Activated naive CD8-positive, alpha-beta T cell treated with anti-CD3 and anti-CD28 coated beads, Interleukin-2, amount 10 ng/mL, durations not matched to agents 7 days and 5 days (primary cell): ENCODE results near the gene BSG. TPM values are rescaled to one million over a fixed set of nuclear protein-coding genes. Genes with fewer than 3 reads are reported as not detected.
"Not testable (repeated sequence)": the region's sequence is repeated elsewhere in the genome, so short reads cannot be mapped to it uniquely, and the experiment has no call there.

Source experiments
- ATAC-seq: fragments of 150-1000 bp; cut with Tn5 transposase; one replicate; pipeline ENCODE4 v1.10.0; 2021; ENCODE audit warnings: low read depth, moderate library complexity
- POLR2A ChIA-PET: fragments of 350-600 bp; sonication (Branson Sonifier 250); formaldehyde crosslinking; loops from one replicate; lab custom pipeline; 2021; ENCODE audit warnings: antibody characterized with exemption; lab: Charles Lee
- DNase-seq: peaks from one replicate; pipeline ENCODE4 v3.0.0; 2021
- H3K27ac Mint-ChIP-seq: one replicate; pipeline ENCODE4 v1.8.0; 2022; ENCODE audit warnings: mild to moderate bottlenecking, mixed read lengths
- H3K27me3 Mint-ChIP-seq: one replicate; pipeline ENCODE4 v1.8.0; 2022; ENCODE audit warnings: mild to moderate bottlenecking, moderate library complexity, mixed read lengths
- H3K36me3 Mint-ChIP-seq: one replicate; pipeline ENCODE4 v1.8.0; 2021; ENCODE audit warnings: mild to moderate bottlenecking, mixed read lengths
- H3K4me1 Mint-ChIP-seq: one replicate; pipeline ENCODE4 v1.8.0; 2021; ENCODE audit warnings: mixed read lengths
- H3K4me3 Mint-ChIP-seq: one replicate; pipeline ENCODE4 v1.8.0; 2022; ENCODE audit warnings: mild to moderate bottlenecking, moderate library complexity, mixed read lengths
- H3K9me3 Mint-ChIP-seq: one replicate; pipeline ENCODE4 v1.8.0; 2021; ENCODE audit warnings: mixed read lengths
- total RNA-seq, 2 experiments: library from RNA; stranded (reverse); gene quantifications; one replicate each; pipeline ENCODE4 v1.2.3, GENCODE V29; 2021

BSG gene
- total RNA-seq, 2 experiments from 2014 or later = 183 to 196 TPM

GRCh38 chr19:623175-623916 lies 51.0 kb downstream of the BSG start:
- ATAC-seq (no peak), DNase-seq (no peak)
- POLR2A ChIA-PET = no interaction called here
- H3K36me3 Mint-ChIP-seq = peaks cover 8% of the 10 kb centered on the region
- H3K4me1 Mint-ChIP-seq = peaks cover 3% of the 10 kb centered on the region
- no peak overlapping the region for H3K27ac Mint-ChIP-seq
- no peaks in the 10 kb centered on the region for H3K9me3 Mint-ChIP-seq
- H3K27me3 Mint-ChIP-seq = no peaks in the 10 kb centered on the region
- H3K4me3 Mint-ChIP-seq = no peak overlapping the region

- H3K9me3 Mint-ChIP-seq = no peaks in the 10 kb centered on the region
- H3K27me3 Mint-ChIP-seq = no peaks in the 10 kb centered on the region
- ATAC-seq (no peak), DNase-seq (no peak)
- H3K36me3 Mint-ChIP-seq = peaks cover 8% of the 10 kb centered on the region
- no peak overlapping the region for H3K27ac Mint-ChIP-seq
- peaks cover 4% of the 10 kb centered on the region for H3K4me1 Mint-ChIP-seq
- no peak overlapping the region for H3K4me3 Mint-ChIP-seq
- POLR2A ChIA-PET = no interaction called here
Observed at GRCh38 chr19:623974-624373, 51.6 kb downstream of the BSG start.

- no peak overlapping the region for H3K4me3 Mint-ChIP-seq
- no peak for ATAC-seq
- H3K4me1 Mint-ChIP-seq = peaks cover 6% of the 10 kb centered on the region
- H3K27ac Mint-ChIP-seq = no peak overlapping the region
- POLR2A ChIA-PET = no interaction called here
- H3K27me3 Mint-ChIP-seq = no peaks in the 10 kb centered on the region
- H3K36me3 Mint-ChIP-seq = peaks cover 9% of the 10 kb centered on the region
- H3K9me3 Mint-ChIP-seq = no peaks in the 10 kb centered on the region
- DNase-seq = no peak
Observed at GRCh38 chr19:624433-625109, 52.2 kb downstream of the BSG start.

- Mint-ChIP-seq H3K9me3 (no peaks in the 10 kb centered on the region), H3K36me3 (peaks cover 9% of the 10 kb centered on the region), H3K4me1 (peaks cover 6% of the 10 kb centered on the region), H3K27me3 (no peaks in the 10 kb centered on the region), H3K4me3 (no peak overlapping the region), H3K27ac (no peak overlapping the region)
- POLR2A ChIA-PET = no interaction called here
- no peak for DNase-seq
- ATAC-seq = no peak
Observed at GRCh38 chr19:625257-625656, 52.9 kb downstream of the BSG start.

GRCh38 chr19:626566-626965 lies 54.2 kb downstream of the BSG start:
- not testable (repeated sequence) for H3K4me1 Mint-ChIP-seq, DNase-seq
- POLR2A ChIA-PET = interaction anchor here (0.6 kb wide), 2 partner anchors 39 to 1729 kb away, joined by 3 to 4 read pairs; no protein-coding TSS in a partner anchor

GRCh38 chr19:628168-628567 lies 55.8 kb downstream of the BSG start:
- POLR2A ChIA-PET = no interaction called here
- H3K27ac Mint-ChIP-seq = no peak overlapping the region
- H3K9me3 Mint-ChIP-seq = no peaks in the 10 kb centered on the region
- no peaks in the 10 kb centered on the region for H3K27me3 Mint-ChIP-seq
- no peak for ATAC-seq
- H3K36me3 Mint-ChIP-seq = peaks cover 9% of the 10 kb centered on the region
- no peak for DNase-seq
- H3K4me1 Mint-ChIP-seq = peaks cover 6% of the 10 kb centered on the region
- no peak overlapping the region for H3K4me3 Mint-ChIP-seq

More at GRCh38 chr19:626566-626965, 54.2 kb downstream of the BSG start:
- not testable (repeated sequence) for H3K27me3 Mint-ChIP-seq, H3K4me3 Mint-ChIP-seq, H3K9me3 Mint-ChIP-seq, H3K36me3 Mint-ChIP-seq, H3K27ac Mint-ChIP-seq, ATAC-seq

- H3K27ac Mint-ChIP-seq, H3K27me3 Mint-ChIP-seq, H3K9me3 Mint-ChIP-seq, H3K4me3 Mint-ChIP-seq, H3K36me3 Mint-ChIP-seq, POLR2A ChIA-PET, ATAC-seq, DNase-seq: not testable (repeated sequence)
- peaks cover 11% of the 10 kb centered on the region for H3K4me1 Mint-ChIP-seq
Observed at GRCh38 chr19:629515-629914, 57.1 kb downstream of the BSG start.

GRCh38 chr19:629961-630714 lies 57.7 kb downstream of the BSG start:
- no peaks in the 10 kb centered on the region for H3K27me3 Mint-ChIP-seq
- POLR2A ChIA-PET = no interaction called here
- H3K4me3 Mint-ChIP-seq = no peak overlapping the region
- H3K9me3 Mint-ChIP-seq = no peaks in the 10 kb centered on the region
- peaks cover 11% of the 10 kb centered on the region for H3K4me1 Mint-ChIP-seq
- no peak overlapping the region for H3K27ac Mint-ChIP-seq
- no peak for ATAC-seq
- H3K36me3 Mint-ChIP-seq = peaks cover 9% of the 10 kb centered on the region
- no peak for DNase-seq

- ATAC-seq = peak; percentile 24
- Mint-ChIP-seq H3K27ac (peak overlapping the region; percentile 94), H3K4me3 (peak overlapping the region; percentile 87), H3K27me3 (no peaks in the 10 kb centered on the region), H3K36me3 (peaks cover 6% of the 10 kb centered on the region), H3K4me1 (peaks cover 9% of the 10 kb centered on the region), H3K9me3 (no peaks in the 10 kb centered on the region)
- DNase-seq = no peak
- POLR2A ChIA-PET = interaction anchor here (0.8 to 1.4 kb wide), 4 partner anchors 27 to 100 kb away, joined by 3 to 4 read pairs (median 3); no protein-coding TSS in a partner anchor
Observed at GRCh38 chr19:632579-633067, 60.2 kb downstream of the BSG start.

Other genes starting within 250 kb of the BSG start
- gene MIER2, start 227.8 kb upstream of the BSG start, total RNA-seq = 10 to 100 TPM; 23.4 to 24.9 TPM
- gene C2CD4C, start 163.4 kb upstream of the BSG start, total RNA-seq = not detected
- under 1 TPM; 0.40 to 0.53 TPM for gene SHC2, start 111.6 kb upstream of the BSG start, total RNA-seq
- 1 to 10 TPM in 1 of 2 experiments, under 1 TPM in 1; 0.44 to 1.0 TPM for gene MADCAM1, start 76.1 kb upstream of the BSG start, total RNA-seq
- 10 to 100 TPM; 27.0 to 27.2 TPM for gene TPGS1, start 65.1 kb upstream of the BSG start, total RNA-seq
- gene CDC34, start 40.8 kb upstream of the BSG start, total RNA-seq = 10 to 100 TPM; 49.2 to 51.5 TPM
- gene GZMM, start 28.5 kb upstream of the BSG start, total RNA-seq = 10 to 100 TPM; 81.5 to 84.5 TPM
- gene HCN2, start 17.3 kb downstream of the BSG start, total RNA-seq = 1 to 10 TPM; 1.0 to 1.2 TPM
- 10 to 100 TPM; 63.2 to 65.1 TPM for gene POLRMT, start 60.9 kb downstream of the BSG start, total RNA-seq
- gene FGF22, start 67.3 kb downstream of the BSG start, total RNA-seq = 1 to 10 TPM in 1 of 2 experiments, under 1 TPM in 1; 0.72 to 1.1 TPM
- gene RNF126, start 90.6 kb downstream of the BSG start, total RNA-seq = 10 to 100 TPM; 79.0 to 84.8 TPM
- 1 to 10 TPM; 2.6 to 2.9 TPM for gene FSTL3, start 103.8 kb downstream of the BSG start, total RNA-seq
- gene PRSS57, start 122.9 kb downstream of the BSG start, total RNA-seq = not detected
- not detected for gene PALM, start 136.3 kb downstream of the BSG start, total RNA-seq
- not detected for gene MISP, start 178.5 kb downstream of the BSG start, total RNA-seq
- 100 to 1,000 TPM; 400 to 411 TPM for gene PTBP1, start 224.9 kb downstream of the BSG start, total RNA-seq
- not detected for gene PLPPR3, start 249.4 kb downstream of the BSG start, total RNA-seq